Endothelial cell of umbilical vein (primary cell): ENCODE measurements around the gene FAM222A. TPM values are rescaled to one million over a fixed set of nuclear protein-coding genes. Genes with fewer than 3 reads are reported as not detected.

Source experiments
- BruUV-seq: library from RNA; stranded (reverse); fragments of 400-500 nt; replicated peaks from 2 replicates; lab custom pipeline; 2021; lab: Mats Ljungman, UMichigan
- CTCF ChIA-PET: fragments of 300-600, 350-600 bp; sonication (Branson Sonifier 250); formaldehyde crosslinking; loops from one replicate; lab custom pipeline; 2021; ENCODE audit warnings: antibody characterized with exemption, inconsistent platforms; lab: Charles Lee
- POLR2A ChIA-PET: fragments of 300-600, 350-600 bp; sonication (Branson Sonifier 250); formaldehyde crosslinking; loops from one replicate; lab custom pipeline; 2021; ENCODE audit warnings: antibody characterized with exemption, inconsistent platforms; lab: Charles Lee
- DNase-seq: peaks from one replicate; pipeline ENCODE4 v3.0.0-alpha.2; 2011; ENCODE audit warnings: low read depth, low spot score
- FAIRE-seq: peaks from 2 replicates; lab custom pipeline; 2011; peaks lifted over from hg19 to GRCh38; lab: Jason Lieb, UNC
- H2AFZ ChIP-seq: 2 replicates; pipeline ENCODE4 v1.6.0; 2012; ENCODE audit warnings: low read depth, low read length, control low read depth, inconsistent platforms
- H3K27ac ChIP-seq: 2 replicates; pipeline ENCODE4 v1.5.1; 2011; ENCODE audit warnings: low read depth, mild to moderate bottlenecking, control low read depth, low read length, moderate library complexity; ENCODE audit not compliant: insufficient read depth
- H3K27me3 ChIP-seq, 2 experiments: 2 replicates each; pipeline versions ENCODE4 v1.6.0 to v1.6.1; 2011; ENCODE audit warnings: low read length in 2 of 2, mixed read lengths in 1 of 2; ENCODE audit not compliant: control insufficient read depth in 2 of 2, insufficient read depth in 2 of 2
- H3K36me3 ChIP-seq, 2 experiments: 2 replicates in 1 of 2; 3 replicates in 1 of 2; pipeline ENCODE4 v1.5.1; 2011; ENCODE audit warnings: low read length in 2 of 2, mild to moderate bottlenecking in 1 of 2, moderate library complexity in 1 of 2; ENCODE audit not compliant: control insufficient read depth in 2 of 2, insufficient read depth in 2 of 2; ENCODE audit errors: extremely low read depth in 1 of 2
- H3K4me1 ChIP-seq: 3 replicates; pipeline ENCODE4 v1.5.1; 2011; ENCODE audit warnings: mild to moderate bottlenecking, low read length; ENCODE audit not compliant: control insufficient read depth, insufficient read depth; ENCODE audit errors: extremely low read depth
- H3K4me2 ChIP-seq: 2 replicates; pipeline ENCODE4 v1.6.1; 2011; ENCODE audit warnings: low read length, control low read depth, mixed read lengths; ENCODE audit not compliant: insufficient read depth
- H3K4me3 ChIP-seq, 3 experiments: fragments of 200-600 bp in 1 of 3; sonication (generic), shearing (Covaris generic) in 1 of 3; replicated peaks in 1 of 3; 2 replicates each; pipeline ENCODE4 v1.5.1; 2011 to 2016; ENCODE audit warnings: control low read depth in 3 of 3, low read length in 3 of 3, mild to moderate bottlenecking in 2 of 3, inconsistent platforms in 1 of 3, low read depth in 1 of 3, moderate library complexity in 1 of 3; ENCODE audit not compliant: insufficient read depth in 1 of 3
- H3K79me2 ChIP-seq: 2 replicates; pipeline ENCODE4 v1.6.0; 2012; ENCODE audit warnings: low read length, inconsistent platforms; ENCODE audit not compliant: control insufficient read depth, insufficient read depth
- H3K9ac ChIP-seq: replicated peaks from 2 replicates; pipeline ENCODE3; 2011; ENCODE audit warnings: low read length, control low read depth; ENCODE audit not compliant: insufficient read depth; ENCODE audit errors: extremely low read depth
- H3K9me1 ChIP-seq: replicated peaks from 3 replicates; pipeline ENCODE4 v1.6.0; 2011; ENCODE audit warnings: mild to moderate bottlenecking, low read length; ENCODE audit not compliant: control insufficient read depth, insufficient read depth; ENCODE audit errors: extremely low read depth
- H3K9me3 ChIP-seq: replicated peaks from 2 replicates; pipeline ENCODE4 v1.5.1; 2012; ENCODE audit warnings: low read length, inconsistent platforms; ENCODE audit not compliant: control insufficient read depth, insufficient read depth
- H4K20me1 ChIP-seq: replicated peaks from 2 replicates; pipeline ENCODE3; 2011; ENCODE audit warnings: mild to moderate bottlenecking, low read length; ENCODE audit not compliant: control insufficient read depth, insufficient read depth; ENCODE audit errors: extremely low read depth
- EZH2 ChIP-seq: IDR thresholded peaks from 2 replicates; pipeline ENCODE4 v1.6.1; 2012; ENCODE audit warnings: borderline replicate concordance, low read depth, mild to moderate bottlenecking, moderate library complexity, low read length, inconsistent platforms; ENCODE audit not compliant: severe bottlenecking
- FOS ChIP-seq: IDR thresholded peaks from 2 replicates; pipeline ENCODE4 v1.6.1; 2011; ENCODE audit warnings: mild to moderate bottlenecking, low read length, moderate library complexity, borderline replicate concordance; ENCODE audit not compliant: insufficient read depth
- GATA2 ChIP-seq: IDR thresholded peaks from 2 replicates; pipeline ENCODE4 v1.7.0; 2011; ENCODE audit warnings: low read depth, mild to moderate bottlenecking, moderate library complexity, mixed read lengths, low read length; ENCODE audit not compliant: insufficient read length, insufficient read depth
- JUN ChIP-seq: IDR thresholded peaks from 2 replicates; pipeline ENCODE4 v1.6.1; 2011; ENCODE audit warnings: borderline replicate concordance, low read depth; ENCODE audit not compliant: insufficient read length, insufficient read depth
- MYC ChIP-seq: IDR thresholded peaks from one replicate; pipeline ENCODE4 v1.6.1; 2011; ENCODE audit warnings: mild to moderate bottlenecking, low read depth, low read length
- POLR2A ChIP-seq: IDR thresholded peaks from 2 replicates; pipeline ENCODE4 v1.6.1; 2012; ENCODE audit warnings: low read depth, mild to moderate bottlenecking, control low read depth, low read length
- POLR2AphosphoS5 ChIP-seq: IDR thresholded peaks from 2 replicates; pipeline ENCODE4 v1.6.1; 2012; ENCODE audit warnings: low read depth, mild to moderate bottlenecking, control low read depth, low read length, moderate library complexity; ENCODE audit not compliant: insufficient read depth
- dilution Hi-C: fragments of 300-500 bp; cut with MboI; formaldehyde crosslinking; loops from one replicate; pipeline ENCODE4 v1.15.0; 2019; ENCODE audit warnings: low sequenced_read_pairs; ENCODE audit not compliant: extremely low pct_ligation_motif_present
- intact Hi-C: fragments of 100-400 bp; cut with micrococcal nuclease; formaldehyde crosslinking; loops from one replicate; pipeline ENCODE4 v1.10.0; 2022
- polyA plus RNA-seq, 4 experiments: library from polyadenylated mRNA; depleted of rRNA in 3 of 4; stranded (reverse) in 3 of 4; unstranded in 1 of 4; fragments of >200 nt; gene quantifications; 2 replicates each; pipeline versions ENCODE4 v1.2.1 to v1.2.3, GENCODE V29; 2011 to 2012; ENCODE audit warnings: missing spikeins in 1 of 4
- total RNA-seq: library from RNA; stranded (reverse); gene quantifications from 2 replicates; pipeline ENCODE4 v1.2.3, GENCODE V29; 2021
- TF ChIP-seq, protein P1 (sequence below), 2 donors: IDR thresholded peaks; 1 replicate in 1 of 2; 2 replicates in 1 of 2; pipeline ENCODE4 v1.5.1; 2011; ENCODE audit warnings: low read length in 2 of 2, mild to moderate bottlenecking in 2 of 2, moderate library complexity in 2 of 2, control low read depth in 1 of 2, inconsistent platforms in 1 of 2, low read depth in 1 of 2; ENCODE audit not compliant: insufficient read depth in 1 of 2; ENCODE audit errors: extremely low read depth in 1 of 2
- TF ChIP-seq, protein P2 (sequence below): IDR thresholded peaks from 2 replicates; pipeline ENCODE4 v1.6.1; 2011; ENCODE audit not compliant: insufficient read depth, insufficient read length

Gene FAM222A
- total and polyA plus RNA-seq, 2 donors (not counting 3 experiments of a cell fraction or from before 2014, with no cell fraction given), result 0.62 to 1.7 TPM

DNA sequence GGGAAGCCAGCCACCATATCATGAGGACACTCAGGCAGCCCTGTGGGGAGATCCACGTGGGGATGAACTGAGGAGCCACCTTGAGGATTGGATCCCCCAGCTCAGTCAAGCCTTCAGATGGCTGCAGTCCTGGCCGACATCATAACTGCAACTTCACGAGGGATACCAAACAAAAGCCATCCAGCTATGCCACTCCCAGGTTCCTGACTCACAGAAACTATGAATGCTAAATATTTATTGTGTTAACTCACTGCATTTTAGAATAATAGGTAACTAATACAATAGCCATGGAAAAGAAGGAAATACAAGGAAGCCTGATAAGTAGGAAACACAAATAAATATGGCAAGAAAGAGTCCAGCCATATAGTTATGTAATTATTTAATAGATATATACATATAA lies 42.1 kb upstream of the FAM222A start:
- DNase-seq (no peak), FAIRE-seq (no peak)
- Histone ChIP-seq H3K79me2 (no peaks in the 10 kb centered on the region), H2AFZ (no peak overlapping the region), H3K9me1 (no peaks in the 10 kb centered on the region), H3K4me3 (no peak overlapping the region), H3K36me3 (no peaks in the 10 kb centered on the region), H3K9ac (no peak overlapping the region), H3K4me1 (no peaks in the 10 kb centered on the region), H4K20me1 (no peaks in the 10 kb centered on the region), H3K4me2 (no peak overlapping the region), H3K27ac (no peak overlapping the region), H3K27me3 (peaks cover 0 to 7% of the 10 kb centered on the region in 2 experiments), H3K9me3 (no peaks in the 10 kb centered on the region)
- ChIA-PET CTCF (no interaction called here), POLR2A (no interaction called here)
- BruUV-seq, result no TSS peak
- no peak for TF ChIP-seq JUN
- TF ChIP-seq EZH2, result no peak
- TF ChIP-seq FOS, result no peak
- TF ChIP-seq, protein P1, sequence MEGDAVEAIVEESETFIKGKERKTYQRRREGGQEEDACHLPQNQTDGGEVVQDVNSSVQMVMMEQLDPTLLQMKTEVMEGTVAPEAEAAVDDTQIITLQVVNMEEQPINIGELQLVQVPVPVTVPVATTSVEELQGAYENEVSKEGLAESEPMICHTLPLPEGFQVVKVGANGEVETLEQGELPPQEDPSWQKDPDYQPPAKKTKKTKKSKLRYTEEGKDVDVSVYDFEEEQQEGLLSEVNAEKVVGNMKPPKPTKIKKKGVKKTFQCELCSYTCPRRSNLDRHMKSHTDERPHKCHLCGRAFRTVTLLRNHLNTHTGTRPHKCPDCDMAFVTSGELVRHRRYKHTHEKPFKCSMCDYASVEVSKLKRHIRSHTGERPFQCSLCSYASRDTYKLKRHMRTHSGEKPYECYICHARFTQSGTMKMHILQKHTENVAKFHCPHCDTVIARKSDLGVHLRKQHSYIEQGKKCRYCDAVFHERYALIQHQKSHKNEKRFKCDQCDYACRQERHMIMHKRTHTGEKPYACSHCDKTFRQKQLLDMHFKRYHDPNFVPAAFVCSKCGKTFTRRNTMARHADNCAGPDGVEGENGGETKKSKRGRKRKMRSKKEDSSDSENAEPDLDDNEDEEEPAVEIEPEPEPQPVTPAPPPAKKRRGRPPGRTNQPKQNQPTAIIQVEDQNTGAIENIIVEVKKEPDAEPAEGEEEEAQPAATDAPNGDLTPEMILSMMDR (IDR thresholded peaks at IDR 0.05; ENCODE audit: extremely low read depth in 1 of 2, insufficient read depth in 1 of 2, low read depth in 1 of 2, low read length in 2 of 2), result no peak
- TF ChIP-seq POLR2AphosphoS5, result no peak
- TF ChIP-seq MYC, result no peak
- TF ChIP-seq, protein P2, sequence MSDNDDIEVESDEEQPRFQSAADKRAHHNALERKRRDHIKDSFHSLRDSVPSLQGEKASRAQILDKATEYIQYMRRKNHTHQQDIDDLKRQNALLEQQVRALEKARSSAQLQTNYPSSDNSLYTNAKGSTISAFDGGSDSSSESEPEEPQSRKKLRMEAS, result no peak
- no peak for TF ChIP-seq GATA2
- no peak for TF ChIP-seq POLR2A
- intact Hi-C loops (no loop called here), dilution Hi-C loops (no loop called here)
